Kidney (tissue), 14 donors: ENCODE data around the gene IFT27. TPM values are rescaled to one million over a fixed set of nuclear protein-coding genes. Genes with fewer than 3 reads are reported as not detected.

ENCODE experiments used
- DNase-seq, 5 donors: peaks; one replicate each; pipeline ENCODE4 v3.0.0-alpha.2; 2013 to 2020
- FAIRE-seq: peaks from 2 replicates; lab custom pipeline; 2012; peaks lifted over from hg19 to GRCh38; lab: Jason Lieb, UNC
- H3K27ac ChIP-seq, 2 donors: one replicate each; pipeline ENCODE4 v1.7.0; 2013; ENCODE audit warnings: low read depth in 2 of 2, low read length in 2 of 2, inconsistent platforms in 1 of 2
- H3K27me3 ChIP-seq: one replicate; pipeline ENCODE4 v1.7.1; 2013; ENCODE audit warnings: low read length, inconsistent platforms; ENCODE audit not compliant: control insufficient read depth, insufficient read depth
- H3K36me3 ChIP-seq, 3 donors: one replicate each; pipeline versions ENCODE4 v1.7.0 to v1.7.1; 2013; ENCODE audit warnings: low read length in 3 of 3, control low read depth in 1 of 3, inconsistent platforms in 1 of 3; ENCODE audit not compliant: insufficient read depth in 3 of 3, control insufficient read depth in 2 of 3
- H3K4me1 ChIP-seq, 3 donors: one replicate each; pipeline versions ENCODE4 v1.7.0 to v1.7.1; 2013; ENCODE audit warnings: low read length in 3 of 3, inconsistent platforms in 1 of 3, low read depth in 1 of 3; ENCODE audit not compliant: control insufficient read depth in 2 of 3, insufficient read depth in 2 of 3
- H3K4me3 ChIP-seq, 3 donors: one replicate each; pipeline versions ENCODE4 v1.7.0 to v1.8.1; 2013; ENCODE audit warnings: low read length in 3 of 3, control low read depth in 1 of 3, inconsistent platforms in 1 of 3
- H3K9ac ChIP-seq, 3 donors: one replicate each; pipeline versions ENCODE4 v1.7.0 to v1.7.1; 2013; ENCODE audit warnings: low read length in 3 of 3, control low read depth in 1 of 3, inconsistent platforms in 1 of 3
- H3K9me3 ChIP-seq, 3 donors: one replicate each; pipeline versions ENCODE4 v1.7.0 to v1.7.1; 2013; ENCODE audit warnings: low read length in 3 of 3, control low read depth in 1 of 3, inconsistent platforms in 1 of 3; ENCODE audit not compliant: control insufficient read depth in 2 of 3, insufficient read depth in 1 of 3
- intact Hi-C: fragments of 100-400 bp; cut with DNase I; formaldehyde crosslinking; loops from one replicate; pipeline ENCODE4 v1.11.1; 2022
- polyA plus RNA-seq: library from polyadenylated mRNA; stranded (reverse); fragments of 350-450 nt; fragmentation: Illumina TruSeq; extraction: RNeasy Lipid Tissue Mini Kit (QIAGEN cat#74804); gene quantifications from one replicate; pipeline ENCODE4 v1.2.3, GENCODE V29; 2014; ENCODE audit warnings: low read depth, low replicate concordance; ENCODE audit not compliant: insufficient read depth
- total RNA-seq: library from RNA; stranded (reverse); fragmentation: NEBNext Ultra II Directional; extraction: Animal tissue kit (Norgen Biotek cat#: 25700); gene quantifications from one replicate; pipeline ENCODE4 v1.2.1, GENCODE V29; 2021
- TF ChIP-seq, protein P1 (sequence below): IDR thresholded peaks from 3 replicates; pipeline ENCODE4 v1.5.1; 2012; ENCODE audit warnings: mild to moderate bottlenecking, moderate library complexity, borderline replicate concordance; ENCODE audit not compliant: insufficient read depth; ENCODE audit errors: extremely low read depth
- donor health status: control.
- donor health status: control.
- donor health status: control.
- donor health status: control.
- donor health status: control.
- donor health status: DM: yes; HTN: yes; CAD: no.
- donor health status: Normal renal cell carcinoma (clear cell type).

IFT27 gene
- total and polyA plus RNA-seq, 2 donors from 2014 or later = 33.1 to 52.7 TPM

DNA sequence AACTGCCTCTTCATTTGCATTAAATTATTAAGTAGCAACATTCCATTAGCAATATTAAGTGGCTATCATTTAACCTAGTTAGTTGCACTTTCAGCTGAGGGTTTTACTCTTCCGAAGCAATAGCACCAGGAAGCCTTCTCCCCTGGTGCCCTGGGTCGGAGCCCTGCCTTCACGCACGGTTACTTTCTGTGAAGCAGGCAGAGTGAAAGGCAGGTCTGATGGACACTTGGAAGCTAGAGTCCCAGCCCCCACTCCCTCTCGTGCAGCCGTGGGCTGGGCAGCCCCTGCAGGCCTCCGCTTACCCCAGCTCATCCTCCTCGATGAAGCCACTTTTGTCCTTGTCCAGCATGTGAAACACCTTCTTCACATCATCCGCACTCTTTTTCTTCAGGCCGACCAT is 38.9 kb upstream of the IFT27 start:
- Histone ChIP-seq H3K27ac (peak overlapping the region; percentile 67 to 79), H3K27me3 (peaks cover 15% of the 10 kb centered on the region), H3K9me3 (no peaks in the 10 kb centered on the region), H3K4me3 (no peak overlapping the region), H3K36me3 (no peaks in the 10 kb centered on the region), H3K4me1 (peaks cover 0 to 11% (median 0%) of the 10 kb centered on the region in 3 donors), H3K9ac (no peak overlapping the region)
- FAIRE-seq = no peak
- TF ChIP-seq, protein P1, sequence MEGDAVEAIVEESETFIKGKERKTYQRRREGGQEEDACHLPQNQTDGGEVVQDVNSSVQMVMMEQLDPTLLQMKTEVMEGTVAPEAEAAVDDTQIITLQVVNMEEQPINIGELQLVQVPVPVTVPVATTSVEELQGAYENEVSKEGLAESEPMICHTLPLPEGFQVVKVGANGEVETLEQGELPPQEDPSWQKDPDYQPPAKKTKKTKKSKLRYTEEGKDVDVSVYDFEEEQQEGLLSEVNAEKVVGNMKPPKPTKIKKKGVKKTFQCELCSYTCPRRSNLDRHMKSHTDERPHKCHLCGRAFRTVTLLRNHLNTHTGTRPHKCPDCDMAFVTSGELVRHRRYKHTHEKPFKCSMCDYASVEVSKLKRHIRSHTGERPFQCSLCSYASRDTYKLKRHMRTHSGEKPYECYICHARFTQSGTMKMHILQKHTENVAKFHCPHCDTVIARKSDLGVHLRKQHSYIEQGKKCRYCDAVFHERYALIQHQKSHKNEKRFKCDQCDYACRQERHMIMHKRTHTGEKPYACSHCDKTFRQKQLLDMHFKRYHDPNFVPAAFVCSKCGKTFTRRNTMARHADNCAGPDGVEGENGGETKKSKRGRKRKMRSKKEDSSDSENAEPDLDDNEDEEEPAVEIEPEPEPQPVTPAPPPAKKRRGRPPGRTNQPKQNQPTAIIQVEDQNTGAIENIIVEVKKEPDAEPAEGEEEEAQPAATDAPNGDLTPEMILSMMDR = no peak
- intact Hi-C loops = no loop called here
- DNase-seq = peak in 4 of 5 donors; percentile 57 to 76 (median 69)

DNA sequence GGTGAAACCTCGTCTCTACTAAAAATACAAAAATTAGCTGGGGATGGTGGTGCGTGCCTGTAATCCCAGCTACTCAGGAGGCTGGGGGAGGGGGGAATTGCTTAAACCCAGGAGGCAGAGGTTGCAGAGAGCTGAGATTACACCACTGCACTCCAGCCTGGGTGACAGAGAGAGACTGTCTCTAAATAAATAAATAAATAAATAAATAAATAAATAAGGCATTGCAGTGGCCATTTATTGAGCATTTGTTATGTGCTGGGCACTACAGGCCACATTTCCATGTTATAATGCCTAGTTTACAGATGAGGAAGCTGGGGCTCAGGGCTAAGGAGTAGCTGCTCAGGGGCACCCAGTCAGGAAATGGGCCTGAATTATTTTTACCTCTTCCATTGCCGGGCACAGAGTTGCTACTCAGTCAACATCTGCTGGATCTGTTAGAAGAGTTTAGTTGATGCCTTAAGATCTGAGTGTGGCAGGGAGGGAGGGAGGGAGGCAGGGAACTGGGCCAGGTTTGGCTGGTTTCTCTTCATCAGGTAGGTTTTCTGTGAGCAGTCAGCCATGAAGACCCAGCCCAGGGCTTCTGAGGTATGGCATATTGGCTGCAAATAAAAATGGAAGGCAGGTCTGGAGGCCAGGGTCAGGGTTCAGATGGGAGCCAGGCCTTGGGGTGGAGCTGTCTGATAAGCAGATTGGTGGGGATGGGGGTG is 35.3 kb upstream of the IFT27 start:
- no peak for FAIRE-seq
- no peak overlapping the region for H3K4me3 ChIP-seq
- peaks cover 0 to 8% (median 0%) of the 10 kb centered on the region in 3 donors for H3K4me1 ChIP-seq
- H3K9ac ChIP-seq = no peak overlapping the region
- DNase-seq = peak in 4 of 5 donors; percentile 49 to 65 (median 51)
- peak overlapping the region in 1 of 2 donors; percentile 45 for H3K27ac ChIP-seq
- TF ChIP-seq, protein P1 = no peak
- peaks cover 4% of the 10 kb centered on the region for H3K27me3 ChIP-seq
- no peaks in the 10 kb centered on the region for H3K36me3 ChIP-seq
- H3K9me3 ChIP-seq = no peaks in the 10 kb centered on the region
- intact Hi-C loops = no loop called here

DNA sequence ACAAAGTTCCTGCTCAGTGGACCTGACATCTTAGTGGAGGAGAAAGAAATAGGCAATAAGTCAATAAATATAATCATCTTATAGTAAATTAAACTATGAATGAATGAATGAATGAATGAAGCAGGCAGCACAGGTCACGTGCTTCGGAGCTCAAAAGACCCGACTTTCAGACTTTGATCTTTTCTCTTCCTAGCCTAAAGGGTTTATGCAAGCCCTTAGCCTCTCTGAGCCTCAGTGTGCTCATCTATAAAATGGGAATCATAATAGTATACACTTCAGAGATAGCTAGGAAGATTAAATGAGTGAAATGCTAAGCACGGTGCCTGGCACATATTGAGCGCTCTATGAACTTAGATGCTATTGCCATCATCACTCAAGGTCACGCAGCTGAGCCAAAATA is 33.4 kb upstream of the IFT27 start:
- Histone ChIP-seq H3K9ac (no peak overlapping the region), H3K9me3 (no peaks in the 10 kb centered on the region), H3K27ac (no peak overlapping the region), H3K27me3 (no peaks in the 10 kb centered on the region), H3K4me1 (peaks cover 0 to 3% (median 0%) of the 10 kb centered on the region in 3 donors), H3K4me3 (no peak overlapping the region), H3K36me3 (no peaks in the 10 kb centered on the region)
- DNase-seq = no peak
- FAIRE-seq = no peak
- intact Hi-C loops = no loop called here
- TF ChIP-seq, protein P1 = no peak
